Cerebellar cortex (tissue), 1 donor: ENCODE data around the gene CCDC33.

Experiments
- DNase-seq: peaks from one replicate; pipeline ENCODE4 v3.0.0-alpha.2; 2015; ENCODE audit warnings: low spot score

Gene CCDC33

DNA sequence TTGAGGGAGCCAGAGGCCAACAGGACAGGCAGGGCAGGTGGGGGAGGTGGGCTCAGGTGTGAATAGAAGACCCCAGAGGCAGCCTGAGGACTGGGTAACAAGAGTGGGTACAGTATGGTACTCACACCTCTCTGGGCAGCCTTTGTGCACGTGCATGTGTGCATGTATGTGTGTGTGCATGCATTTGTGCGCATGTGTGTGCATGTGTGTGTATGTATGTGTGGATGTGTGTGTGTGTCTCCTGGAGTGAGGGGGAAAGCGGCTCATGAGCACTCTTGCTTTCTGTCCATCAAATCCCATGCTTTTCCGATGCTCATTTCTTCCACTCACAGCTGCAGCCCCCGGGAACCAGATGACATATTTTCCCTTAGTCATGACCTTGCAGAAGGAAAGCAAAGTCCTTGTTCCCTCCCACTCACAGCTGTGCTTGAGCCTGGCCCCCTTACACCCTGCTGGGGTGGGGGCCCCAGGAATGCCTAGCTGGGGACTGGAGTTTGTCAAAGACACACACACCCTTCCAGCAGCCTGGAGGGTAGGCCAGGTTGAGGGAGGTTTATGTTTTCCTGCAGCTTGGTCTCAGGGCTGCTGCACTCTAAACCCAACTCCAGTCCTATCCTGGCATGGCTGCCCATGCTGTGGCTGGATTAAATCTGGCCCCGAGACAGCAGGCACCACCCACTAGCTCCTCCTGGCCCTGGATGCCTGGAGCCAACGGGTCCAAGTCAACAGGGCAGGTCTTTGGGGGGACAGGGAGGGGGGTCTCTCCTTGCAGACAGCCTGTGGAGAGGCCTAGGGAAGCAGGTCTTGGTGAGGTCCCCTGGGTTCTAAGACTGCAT lies 22.5 kb downstream of the CCDC33 start:
- no peak for DNase-seq

DNA sequence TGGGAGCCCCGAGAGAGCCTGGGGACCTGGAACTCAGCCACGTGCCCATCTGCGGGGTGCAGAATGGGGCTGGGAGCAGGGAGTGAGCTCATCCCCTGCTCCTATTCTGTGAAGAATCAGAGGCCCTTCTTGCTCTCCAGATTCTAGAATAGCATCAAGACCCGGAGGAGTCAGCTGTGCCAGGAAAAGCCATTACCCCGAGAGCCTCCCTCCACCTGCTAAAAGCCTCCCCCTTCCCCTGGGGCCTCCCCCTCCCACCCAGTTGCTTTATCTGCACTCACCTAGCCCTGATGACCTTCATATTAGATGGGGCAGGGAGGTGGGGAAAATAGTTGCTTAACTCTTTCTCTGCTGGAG lies 23.1 kb downstream of the CCDC33 start:
- DNase-seq: no peak

DNA sequence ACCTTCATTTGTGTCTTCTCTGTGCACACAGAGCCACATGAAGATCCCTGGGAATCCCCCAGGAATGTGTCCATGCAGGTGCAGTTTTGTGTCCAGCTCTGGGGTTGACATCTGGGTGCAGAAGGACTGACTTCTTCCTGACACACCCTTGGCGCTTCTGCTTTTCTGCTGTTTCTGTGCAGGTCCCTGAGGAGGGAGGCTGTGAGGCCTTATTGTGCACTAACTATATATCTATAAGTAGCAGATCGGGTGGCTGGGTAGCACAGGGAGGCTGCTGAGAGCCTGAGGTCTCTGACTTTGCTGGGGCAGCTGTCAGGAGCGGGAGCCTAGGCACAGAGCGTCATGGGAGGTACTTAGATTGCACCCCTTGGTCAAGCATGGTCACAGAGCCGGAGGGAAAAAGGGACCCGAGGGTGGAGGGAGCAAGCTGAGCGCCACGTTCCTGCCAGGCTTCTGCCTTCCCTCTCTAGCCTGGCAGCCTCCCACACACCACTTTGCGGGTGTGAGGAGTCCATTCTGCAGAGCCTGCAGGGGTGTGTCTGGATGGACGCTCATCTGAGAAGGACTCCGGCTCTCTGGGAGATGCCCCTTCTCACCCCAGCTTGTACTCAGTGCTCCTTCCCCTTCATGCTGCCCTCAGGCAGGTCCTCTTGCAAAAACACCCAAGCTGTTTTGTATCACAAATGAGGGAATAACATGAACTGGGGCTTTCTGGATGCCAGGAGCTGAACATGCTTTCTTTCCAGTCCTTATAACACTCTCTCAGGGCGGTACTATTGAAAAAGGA lies 23.9 kb downstream of the CCDC33 start:
- DNase-seq: no peak

DNA sequence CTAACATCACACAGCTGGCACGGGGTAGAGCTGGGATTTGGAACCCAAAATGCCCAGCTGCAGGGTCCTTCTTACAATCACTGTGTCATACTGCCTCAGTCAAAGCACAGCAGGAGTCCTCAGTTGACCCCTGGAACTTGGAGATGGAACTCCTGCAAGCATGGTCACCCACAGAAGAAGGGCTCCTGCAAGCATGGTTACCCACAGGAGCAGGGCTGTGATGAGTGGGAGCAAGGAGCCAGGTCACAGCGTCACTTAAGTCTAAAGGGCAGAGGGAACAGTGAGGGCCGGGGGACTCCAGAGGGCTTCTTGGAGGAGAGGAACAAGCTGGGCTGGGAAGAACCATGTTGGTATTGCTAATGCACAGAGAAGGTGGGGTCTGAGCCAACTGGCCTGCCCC lies 24.9 kb downstream of the CCDC33 start:
- no peak for DNase-seq

DNA sequence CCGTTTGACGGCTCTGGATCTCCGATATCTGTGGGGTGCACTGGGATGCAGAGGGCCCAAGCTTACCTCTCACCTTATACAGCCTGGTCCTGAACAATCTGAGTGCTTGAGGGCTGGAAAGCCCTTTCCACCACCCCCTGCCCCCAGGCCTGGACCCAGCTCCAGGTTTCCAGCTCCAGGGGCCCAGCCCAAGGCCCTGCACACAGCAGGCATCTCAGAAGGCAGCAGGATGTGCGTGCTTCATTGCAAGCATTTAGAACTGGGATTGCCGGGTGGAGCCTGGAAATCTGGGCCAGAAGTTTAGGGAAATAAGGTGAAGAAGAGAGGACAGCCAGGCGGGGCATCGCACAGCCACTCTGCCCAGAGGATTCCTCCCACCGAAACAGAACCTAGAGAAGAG lies 25.6 kb downstream of the CCDC33 start:
- DNase-seq: no peak

DNA sequence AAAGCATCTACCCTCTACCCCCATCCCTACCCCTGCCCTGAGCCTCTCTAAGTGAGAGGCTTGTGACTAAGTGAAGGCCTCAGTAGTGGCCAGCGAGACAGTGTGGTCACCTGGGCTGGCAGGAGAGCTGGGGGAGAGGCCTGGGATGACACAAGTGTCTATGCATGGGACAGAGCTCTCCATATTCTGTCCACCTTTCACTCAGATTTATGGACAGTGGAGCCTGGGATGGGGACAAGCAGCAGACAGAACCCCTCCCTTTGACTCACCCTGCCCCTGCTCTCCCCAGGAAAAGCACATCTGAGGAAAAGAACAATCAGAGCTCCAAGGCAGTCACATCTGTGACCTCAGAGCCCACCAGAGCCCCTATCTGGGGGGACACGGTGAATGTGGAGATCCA lies 26.0 kb downstream of the CCDC33 start:
- no peak for DNase-seq

DNA sequence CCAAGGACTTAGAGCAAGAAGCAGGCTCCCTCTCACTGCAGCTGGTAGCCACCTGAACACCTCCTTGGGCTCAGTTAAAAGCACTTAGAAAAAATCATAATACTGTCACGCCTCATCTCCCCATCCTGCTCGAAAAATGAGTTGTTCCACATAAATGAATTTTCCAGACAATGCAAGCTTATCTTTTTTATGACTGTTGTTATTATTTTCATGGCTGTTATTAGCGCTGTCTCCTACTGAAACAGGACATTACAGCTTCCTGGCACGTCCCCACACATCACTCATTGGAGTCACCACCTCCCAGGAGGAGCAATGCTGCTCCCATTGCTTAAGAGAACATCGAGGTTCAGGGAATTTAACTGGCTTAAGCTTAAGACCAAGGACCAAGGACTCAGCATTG lies 26.5 kb downstream of the CCDC33 start:
- no peak for DNase-seq

DNA sequence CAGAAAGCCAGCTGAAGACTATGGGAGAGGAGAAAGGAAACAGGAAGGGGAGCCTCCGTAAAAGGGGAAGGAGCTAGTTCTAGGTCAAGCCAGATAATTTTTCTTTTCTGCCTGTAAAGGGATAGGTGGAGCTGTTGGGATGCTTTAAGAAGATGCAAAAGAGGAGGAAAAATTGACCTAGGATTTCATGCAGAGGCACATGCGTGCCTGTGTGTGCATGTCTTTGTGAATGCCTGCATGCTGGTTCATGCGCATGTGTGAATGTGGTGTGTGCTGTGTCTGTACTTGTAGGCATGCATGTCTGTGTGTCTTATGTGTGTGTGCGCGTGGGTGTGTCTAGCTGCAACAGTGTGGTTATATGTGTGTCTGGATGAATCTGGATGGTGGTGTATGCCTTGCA lies 27.3 kb downstream of the CCDC33 start:
- DNase-seq: no peak

DNA sequence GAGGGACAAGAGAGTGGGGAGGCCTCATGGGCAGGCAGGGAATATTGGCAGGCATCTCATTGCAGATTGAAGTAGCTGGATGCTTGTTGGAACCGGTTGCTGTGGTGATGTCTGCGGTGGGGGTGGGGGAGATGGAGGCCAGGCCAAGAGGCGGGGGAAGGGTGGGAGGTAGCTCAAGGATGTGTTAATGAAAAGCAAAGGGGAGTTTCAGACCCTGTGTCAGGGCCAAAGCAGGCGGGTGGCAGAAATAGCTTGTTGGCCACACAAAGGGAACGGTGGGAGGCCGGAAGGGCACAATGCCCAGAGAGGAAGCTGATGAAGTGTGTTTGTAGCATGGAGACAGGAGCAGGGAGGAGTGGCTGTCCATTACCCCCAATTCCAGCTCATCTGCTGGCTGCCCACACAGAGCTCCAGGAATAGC lies 28.0 kb downstream of the CCDC33 start:
- DNase-seq: peak; percentile 75

DNA sequence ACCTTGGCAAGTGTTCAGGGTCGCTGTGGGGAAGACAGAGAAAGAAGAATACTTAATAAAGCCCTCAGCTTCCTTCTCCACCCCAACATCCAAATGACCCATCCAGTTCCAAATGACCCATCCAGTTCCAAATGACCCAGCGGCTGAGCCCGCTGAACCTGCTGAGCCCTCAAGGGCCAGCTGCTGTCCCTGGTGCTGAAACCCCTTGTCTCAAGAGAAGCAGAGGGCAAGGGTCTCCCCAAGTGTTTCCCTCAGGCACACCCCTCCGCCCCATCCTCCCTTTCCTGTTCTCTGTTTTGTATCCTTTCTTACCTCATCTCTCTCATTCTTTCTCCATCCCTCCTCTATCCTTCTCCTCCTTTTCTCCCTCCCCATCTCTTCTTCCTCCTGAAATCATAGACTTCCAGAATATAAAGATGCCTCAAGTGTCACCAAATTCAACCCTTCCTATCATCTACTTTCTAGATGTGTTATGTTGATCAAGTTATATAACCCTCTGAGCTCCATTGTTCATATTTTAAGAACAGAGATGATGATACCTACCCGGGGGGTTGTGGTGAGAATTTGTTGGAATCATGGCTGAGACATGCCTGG lies 29.0 kb downstream of the CCDC33 start:
- DNase-seq: no peak

DNA sequence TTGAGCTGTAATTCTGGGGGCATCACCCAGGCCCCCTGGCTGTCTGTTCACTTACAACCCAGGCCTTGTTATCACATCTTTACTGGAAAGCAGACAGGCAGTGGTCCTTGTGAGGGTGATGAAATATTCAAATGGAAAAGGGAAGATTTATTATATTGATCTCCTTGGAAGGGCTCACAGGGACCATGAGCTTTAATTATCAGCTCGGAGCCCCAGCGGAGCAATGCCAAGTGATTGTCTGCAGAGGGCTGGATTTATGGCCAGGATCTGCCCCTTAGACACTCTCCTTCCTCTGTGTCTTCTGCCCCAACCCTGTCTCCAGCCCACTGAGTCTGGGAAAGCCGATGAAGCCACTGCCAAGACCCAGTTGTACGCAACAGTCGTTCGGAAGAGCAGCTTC lies 31.9 kb downstream of the CCDC33 start:
- no peak for DNase-seq

DNA sequence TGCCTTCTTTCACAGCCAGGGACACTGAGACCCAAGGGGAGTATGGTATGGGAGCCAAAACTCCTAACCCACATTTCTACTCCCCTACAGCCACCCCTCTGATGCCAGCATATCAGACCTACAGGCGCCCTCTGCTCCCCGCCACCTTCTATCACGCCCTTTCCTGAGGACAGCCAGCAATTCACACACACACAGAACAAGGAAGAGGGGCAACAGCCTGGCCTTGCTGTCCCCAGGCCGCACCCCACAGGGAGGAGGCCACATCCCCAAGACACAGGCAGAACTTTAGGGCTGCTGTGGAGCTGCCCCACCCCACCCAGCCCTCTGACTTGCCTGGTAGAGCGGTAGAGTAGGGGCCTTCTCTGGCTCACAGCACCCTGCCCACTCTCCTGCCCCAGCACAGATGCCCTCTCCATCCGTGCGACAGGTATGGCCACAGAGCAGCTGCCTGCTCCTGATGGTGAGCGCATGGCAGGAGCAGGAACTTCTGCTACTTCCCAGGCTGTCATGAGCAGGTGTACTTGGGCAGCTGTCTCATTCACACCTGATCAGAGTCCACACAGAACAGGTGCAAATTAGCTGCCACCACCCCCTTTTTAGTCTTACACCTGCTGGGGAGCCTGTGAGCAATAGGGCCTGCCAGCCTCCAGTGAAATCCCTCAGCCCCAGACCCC lies 33.4 kb downstream of the CCDC33 start:
- DNase-seq: no peak

DNA sequence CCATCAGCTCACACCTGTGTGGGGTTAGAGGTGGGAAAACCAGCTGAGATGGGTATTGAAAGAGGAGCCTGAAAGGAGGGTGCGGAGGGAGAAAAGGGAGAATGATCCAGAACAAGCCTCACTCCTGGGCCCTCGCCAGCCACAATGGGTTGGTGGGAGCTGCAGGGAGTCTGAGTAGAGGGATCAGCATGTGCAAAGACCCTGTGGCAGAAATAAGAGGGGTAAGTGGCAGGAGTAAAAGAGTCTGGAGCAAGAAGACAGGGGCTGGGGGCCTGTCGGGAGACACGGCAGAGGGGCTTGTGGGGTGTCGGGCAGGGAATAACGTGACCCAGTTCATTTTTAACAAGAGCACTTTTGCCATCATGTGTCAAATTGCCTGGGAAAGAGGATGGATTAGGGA lies 34.0 kb downstream of the CCDC33 start:
- no peak for DNase-seq

DNA sequence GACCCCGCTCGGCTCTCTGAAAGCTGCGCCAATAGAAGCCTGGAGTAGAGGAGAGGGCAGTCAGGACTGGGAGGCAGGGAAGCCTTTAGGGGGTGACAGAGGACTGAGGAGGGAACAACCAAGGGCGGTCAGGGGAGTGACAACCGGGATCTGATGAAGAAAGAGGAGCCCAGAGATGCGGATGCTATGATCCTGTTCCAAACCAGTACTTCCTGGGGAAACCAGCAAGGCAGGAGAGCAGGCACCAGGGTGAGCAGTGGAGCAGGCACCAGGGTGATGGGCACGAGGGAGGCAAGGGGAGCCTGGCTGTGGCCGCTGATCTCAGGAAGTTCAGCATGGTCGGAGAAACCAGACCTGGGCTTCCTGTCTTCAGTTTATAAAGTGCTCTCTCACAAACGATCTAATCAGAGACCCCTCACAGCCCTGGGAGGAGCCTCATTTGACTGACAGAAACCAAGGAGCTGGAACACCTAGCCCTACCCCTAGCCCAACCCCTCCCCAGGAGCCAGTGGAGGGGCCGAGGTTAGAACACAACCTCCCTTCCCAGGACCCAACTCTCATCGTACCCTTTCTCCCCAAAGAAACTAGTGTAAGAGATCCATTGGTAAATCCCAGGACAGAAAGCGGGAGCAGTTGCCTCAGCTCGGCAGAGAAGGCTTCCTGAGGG lies 34.9 kb downstream of the CCDC33 start:
- no peak for DNase-seq

DNA sequence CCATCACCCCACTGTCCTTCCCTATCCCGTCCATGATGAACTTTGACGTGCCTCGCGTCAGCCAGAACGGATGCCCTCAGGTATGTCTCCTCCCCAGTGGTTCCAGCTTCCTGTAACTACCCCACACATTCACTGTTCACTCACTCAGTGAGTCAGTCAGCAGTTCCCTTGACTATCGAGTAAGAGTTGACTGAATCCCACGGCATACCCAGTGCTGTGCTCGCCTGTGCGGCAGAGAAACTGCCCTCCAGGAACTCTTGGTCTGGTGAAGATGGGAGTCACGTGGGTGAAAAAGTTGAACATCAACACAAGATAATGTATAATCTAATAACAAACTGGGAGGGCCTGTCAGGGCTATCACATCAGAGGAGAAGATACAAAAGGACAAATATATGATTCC lies 36.7 kb downstream of the CCDC33 start:
- no peak for DNase-seq

DNA sequence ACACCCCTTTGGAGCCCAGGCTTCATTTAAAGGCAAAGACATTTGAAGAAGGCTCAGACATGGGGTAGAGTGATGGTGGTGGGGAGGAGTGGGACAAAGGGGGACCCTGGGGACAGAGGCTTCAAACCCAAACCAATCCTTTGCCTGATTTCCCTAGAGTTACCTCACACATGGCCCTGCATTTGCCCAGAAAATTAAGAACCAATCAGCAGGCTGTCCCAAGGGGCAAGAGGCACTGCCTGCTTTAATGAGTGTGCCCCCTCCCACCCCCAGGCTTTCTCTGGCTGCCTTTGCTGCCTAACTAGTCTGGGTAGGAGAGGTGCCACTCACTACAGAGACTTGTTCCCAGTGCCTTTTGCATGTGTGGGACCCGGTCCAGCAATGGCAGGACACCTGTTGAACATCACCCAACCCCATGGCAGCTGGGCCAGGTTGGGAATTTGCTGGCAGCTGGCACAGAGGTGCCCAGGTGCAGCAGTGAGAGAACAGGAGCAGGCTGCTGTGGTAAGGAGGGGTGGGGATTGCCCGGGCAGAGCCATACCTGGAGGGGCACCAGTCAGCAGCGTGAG lies 38.4 kb downstream of the CCDC33 start:
- DNase-seq: no peak

DNA sequence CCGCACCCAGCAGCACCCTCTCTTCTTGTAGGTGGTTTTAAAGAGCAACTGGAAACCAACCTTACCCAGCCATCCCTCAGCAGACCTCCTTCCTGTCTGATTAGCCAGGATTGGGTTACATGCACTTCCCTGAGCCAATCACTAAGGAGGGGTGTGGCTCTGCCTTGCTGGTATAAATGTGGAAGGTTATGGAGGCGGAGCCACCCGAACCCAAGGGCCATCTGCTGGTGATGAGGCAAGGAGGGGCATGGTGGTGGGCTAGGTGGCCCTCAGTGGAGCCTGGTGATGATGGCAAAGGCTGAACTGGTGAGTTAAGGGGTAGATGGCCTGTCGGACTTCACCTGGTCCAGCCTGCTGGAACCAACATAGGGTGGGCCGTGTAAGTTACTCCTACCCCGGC lies 39.8 kb downstream of the CCDC33 start:
- DNase-seq: no peak

DNA sequence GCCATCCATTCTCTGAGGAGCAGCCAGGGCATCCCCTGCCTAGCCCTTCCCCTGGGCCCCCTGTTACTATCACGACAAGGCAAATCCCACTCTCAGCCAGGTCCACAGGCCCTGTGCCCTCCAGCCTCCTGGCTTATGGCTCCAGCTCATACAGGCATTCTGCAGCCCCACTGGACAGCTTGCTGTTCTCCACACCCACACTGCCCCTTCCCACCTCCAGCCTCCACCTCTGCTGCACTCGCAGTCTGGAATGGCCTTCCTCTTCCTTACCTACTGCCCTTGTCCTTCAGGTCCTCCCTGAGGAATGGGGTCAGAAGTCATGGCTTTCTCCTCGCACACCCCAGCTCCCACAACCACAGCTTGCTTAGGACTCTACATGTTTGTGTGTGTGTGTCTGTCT lies 40.4 kb downstream of the CCDC33 start:
- DNase-seq: no peak

DNA sequence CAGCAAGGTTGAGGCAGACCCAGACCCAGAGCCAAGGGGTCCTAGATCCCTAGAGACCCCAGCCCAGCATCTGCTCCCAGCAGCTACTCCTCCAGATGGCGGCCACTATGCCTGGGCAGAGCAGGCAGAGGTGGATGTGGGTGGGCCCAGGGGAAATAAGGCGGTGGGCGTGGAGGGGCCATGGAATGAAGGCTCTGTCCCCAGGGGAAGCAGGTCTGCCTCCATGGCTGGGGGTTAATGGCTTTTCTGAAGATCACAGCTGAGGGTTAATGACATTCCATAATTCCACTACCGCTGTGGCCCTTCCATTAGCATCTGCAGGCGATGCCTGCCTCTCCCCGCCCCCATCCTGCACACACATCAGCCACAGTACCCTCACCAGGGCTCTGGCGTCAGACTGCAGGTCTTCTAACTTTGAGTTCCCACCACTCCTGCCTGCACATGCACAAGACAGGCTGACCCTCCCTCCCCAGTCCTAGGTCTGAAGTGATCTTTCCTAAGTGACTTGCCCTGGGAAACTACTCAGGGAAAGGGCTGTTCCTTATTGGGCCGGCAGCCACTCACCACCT lies 41.2 kb downstream of the CCDC33 start:
- no peak for DNase-seq

DNA sequence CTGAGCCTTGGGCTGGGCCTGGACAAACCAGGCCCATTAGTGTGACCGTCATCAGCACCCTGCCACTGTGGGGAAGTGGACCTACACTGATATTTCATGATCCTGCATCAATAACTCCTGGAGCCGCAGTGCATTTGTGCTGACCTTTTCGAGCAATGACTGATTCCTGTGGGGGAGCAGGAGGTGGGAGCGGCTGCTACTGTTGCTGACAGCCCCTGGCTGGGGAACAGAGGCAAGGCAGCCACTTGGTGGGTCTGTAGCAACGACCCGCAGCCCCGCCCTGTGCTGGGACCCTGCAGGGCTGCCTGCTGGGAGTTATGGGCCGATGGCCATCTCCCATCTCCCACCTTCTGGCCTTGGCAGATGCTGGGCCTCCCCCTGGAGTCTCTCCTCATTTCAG lies 42.1 kb downstream of the CCDC33 start:
- DNase-seq: no peak
